GM19468 (cell line): Measurements from ENCODE around the gene CFAP97D1.

Experiments
- ATAC-seq: cut with Tn5 transposase; IDR thresholded peaks from one replicate; pipeline ENCODE4 v1.9.1; 2021; ENCODE audit warnings: mild to moderate bottlenecking, moderate library complexity, moderate number of reproducible peaks; ENCODE audit not compliant: unreplicated experiment; ENCODE audit errors: extremely low read depth

Gene CFAP97D1

DNA sequence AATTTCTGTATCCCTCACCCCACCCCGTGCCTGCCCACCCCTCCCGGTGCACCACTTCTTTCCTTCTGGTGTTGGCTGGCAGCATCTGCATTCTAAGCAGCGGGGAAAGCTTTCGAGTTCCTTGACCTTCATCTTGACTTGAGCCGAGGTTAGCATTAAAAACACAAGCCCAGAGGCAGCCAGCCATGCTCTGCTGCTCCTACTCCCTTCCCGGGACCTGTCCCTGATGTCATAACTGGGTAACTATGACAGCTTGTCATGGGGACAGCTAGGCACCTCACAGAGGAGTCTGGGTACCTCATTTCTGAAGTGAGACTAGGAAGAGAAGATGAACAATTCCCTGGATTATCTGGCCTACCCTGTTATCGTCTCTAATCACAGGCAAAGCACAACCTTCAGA lies at the start of gene CFAP97D1:
Gene CFAP97D1 (plus strand): TSS at position 301 of the 400 bp plus-strand sequence. CDS start 28 bp downstream, at position 329.
- no peak for ATAC-seq

DNA sequence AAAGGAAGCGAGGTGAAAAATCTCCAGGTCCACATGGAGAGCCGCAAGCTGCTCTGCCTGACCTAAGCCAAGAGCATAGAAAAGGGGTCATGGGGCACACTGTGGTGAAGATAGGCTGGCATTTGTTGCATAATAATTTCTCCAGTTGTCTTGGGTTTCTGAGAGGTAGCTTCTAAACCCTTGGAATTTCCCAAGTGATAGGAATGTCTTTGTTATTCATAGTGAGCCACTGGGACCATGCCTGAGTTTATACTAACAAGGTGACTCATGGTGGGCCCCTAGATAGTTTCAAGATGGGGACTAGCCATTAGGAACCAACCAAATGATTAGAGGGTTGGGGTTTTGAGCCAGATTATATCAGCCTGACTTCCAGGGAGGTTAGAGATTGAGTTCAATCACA lies 47.3 kb upstream of the CFAP97D1 start:
- ATAC-seq, result no peak

- ATAC-seq, result no peak
Observed at GRCh38 chr17:43733956-43734355, 46.3 kb upstream of the CFAP97D1 start.

DNA sequence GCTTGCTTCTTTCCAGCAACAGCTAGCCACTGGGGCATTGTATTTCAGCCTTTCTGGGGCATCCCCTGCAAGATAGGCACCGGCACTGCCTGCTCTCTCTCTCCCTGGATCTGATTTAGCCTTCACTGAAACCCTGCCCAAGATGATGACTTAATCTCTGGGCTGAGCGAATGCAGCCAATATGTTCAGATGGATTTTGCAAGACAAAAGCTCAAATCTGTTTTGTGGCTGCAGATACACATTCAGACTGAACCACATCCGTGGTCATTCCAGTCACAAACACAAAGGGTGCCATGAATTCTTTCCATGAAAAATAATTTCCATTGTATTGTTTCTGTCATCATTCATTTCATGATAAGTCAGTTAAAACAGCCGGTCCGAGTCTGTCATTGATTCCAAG lies 45.9 kb upstream of the CFAP97D1 start:
- no peak for ATAC-seq

DNA sequence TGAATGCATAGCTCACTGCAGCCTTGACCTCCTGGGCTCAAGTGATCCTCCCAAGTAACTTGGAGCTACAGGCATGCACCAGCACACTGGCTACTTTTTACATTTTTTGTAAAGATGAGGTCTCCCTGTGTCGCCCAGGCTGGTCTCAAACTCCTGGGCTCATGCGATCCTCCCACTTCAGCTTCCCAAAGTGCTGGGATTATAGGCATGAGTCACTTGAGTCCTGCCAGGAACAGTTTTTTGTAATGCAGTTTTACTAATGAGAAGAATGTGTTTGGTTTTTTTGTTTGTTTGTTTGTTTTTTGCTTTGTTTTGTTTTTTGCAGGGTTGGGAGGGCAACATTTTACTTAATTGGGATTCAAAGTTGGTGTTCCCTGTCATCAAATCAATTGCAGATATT lies 43.8 kb upstream of the CFAP97D1 start:
- ATAC-seq, result no peak

DNA sequence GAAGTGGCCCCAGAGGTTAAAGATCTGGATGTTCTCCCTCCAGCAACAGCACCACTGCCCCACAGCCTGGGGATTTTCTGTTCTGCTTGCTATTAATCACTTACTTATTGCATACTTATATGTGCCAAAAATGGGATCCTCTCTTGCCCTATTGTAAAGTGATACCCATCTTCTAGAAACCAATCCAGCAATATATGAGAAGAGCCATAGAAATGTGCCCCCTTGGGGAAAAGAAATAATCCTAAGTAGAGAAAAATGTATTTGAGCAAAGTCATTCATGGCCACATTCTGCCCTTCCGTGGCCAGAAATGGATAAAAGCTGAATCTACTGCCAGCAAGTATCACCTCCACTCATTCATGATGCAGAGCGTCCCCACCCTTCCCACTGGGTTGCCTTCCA lies 42.5 kb upstream of the CFAP97D1 start:
- ATAC-seq, result no peak

DNA sequence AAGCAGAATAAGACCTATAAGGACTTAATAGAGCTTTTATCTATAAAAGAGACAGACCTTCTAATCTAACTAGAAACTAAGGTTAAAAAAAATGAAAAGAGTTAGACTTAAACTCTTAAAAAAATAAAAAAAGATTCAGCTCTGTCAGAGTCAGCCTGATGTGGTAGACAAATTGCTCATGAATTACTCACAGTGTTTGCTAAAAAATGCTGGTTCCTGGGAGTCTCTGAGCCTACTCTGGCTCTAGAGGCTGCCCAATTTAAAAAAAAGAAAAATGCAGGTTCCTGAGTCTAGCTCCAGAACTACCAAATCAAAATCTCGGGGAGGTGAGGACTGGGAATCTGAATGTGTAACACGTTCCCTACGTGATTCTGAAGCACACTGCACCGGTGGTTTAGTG lies 39.7 kb upstream of the CFAP97D1 start:
- no peak for ATAC-seq

GRCh38 chr17:43741636-43742035 lies 38.6 kb upstream of the CFAP97D1 start:
- no peak for ATAC-seq

DNA sequence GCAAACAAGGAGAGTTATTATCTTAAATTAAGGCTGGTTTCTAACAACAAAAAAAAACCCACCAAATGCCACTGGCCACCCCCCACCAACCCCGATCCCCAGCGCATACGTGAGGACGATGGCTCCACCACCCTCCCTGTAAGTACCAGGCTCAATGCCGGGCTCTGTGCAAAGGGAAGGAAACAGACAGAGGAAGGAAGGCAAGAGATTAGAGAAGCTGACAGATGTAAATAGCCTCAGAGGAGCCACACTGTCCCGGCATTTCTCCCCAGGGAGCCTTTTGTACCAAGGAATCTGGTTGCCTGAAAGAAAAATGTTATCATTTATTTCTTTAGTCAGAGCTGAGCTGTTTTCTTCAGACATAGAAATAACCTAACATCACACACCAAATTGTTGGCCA lies 34.7 kb upstream of the CFAP97D1 start:
- no peak for ATAC-seq

- no peak for ATAC-seq
Observed at GRCh38 chr17:43750153-43750552, 30.1 kb upstream of the CFAP97D1 start.

DNA sequence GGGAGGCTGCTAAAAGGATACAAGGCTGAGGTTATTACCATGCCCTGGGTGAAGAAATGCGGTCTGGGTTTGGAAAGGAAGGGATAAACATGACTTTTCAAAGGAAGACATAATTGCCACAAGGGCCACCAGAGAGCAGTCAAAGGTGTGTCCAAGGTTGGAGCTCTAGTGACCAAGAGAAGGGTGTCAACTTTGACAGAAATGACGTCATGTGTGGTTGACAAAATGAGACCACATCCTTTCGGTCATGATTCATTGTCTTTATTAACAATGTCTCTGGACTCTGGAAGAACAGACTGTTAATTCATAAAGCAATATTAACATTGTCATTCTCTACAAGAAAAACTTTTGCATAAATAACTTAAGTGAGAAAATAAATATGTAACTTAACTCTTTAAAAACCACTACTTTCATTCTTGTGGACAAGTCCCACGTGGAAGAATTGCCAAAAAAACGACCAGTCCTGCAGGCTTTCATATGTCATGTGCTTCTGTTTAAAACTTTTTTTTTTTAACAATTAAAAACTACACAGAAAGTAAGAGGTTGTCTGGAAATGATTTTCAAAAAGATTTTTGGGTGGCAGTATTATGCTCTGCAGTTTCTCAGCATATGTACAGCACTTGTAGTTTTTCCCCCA lies 26.6 kb upstream of the CFAP97D1 start:
- no peak for ATAC-seq

GRCh38 chr17:43754947-43755346 lies 25.3 kb upstream of the CFAP97D1 start:
- no peak for ATAC-seq

DNA sequence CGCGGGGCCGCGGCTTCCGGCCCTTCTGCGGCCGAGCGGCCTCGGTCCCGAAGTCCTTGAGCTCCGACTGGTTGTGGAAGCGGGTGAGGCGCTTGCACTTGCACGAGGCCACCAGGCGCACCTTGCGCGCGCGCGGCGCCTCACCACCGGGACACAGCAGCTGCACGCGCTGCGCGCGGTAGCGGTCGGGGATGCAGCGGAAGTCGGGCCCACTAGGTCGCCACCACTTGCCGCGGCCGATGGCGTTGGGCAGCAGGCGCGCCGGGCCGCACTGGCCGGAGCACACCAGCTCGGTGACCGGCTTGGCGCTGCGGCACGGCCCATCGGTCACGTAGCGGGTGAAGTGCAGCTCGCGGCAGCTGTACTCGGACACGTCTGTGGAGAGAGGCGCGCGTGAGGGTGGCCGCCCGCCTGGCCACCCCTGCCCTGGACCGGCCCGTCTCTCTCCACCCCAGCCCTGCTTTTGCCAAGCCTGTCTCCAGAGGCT lies 24.8 kb upstream of the CFAP97D1 start:
- ATAC-seq, result no peak

GRCh38 chr17:43756201-43756600 lies 24.0 kb upstream of the CFAP97D1 start:
- no peak for ATAC-seq

DNA sequence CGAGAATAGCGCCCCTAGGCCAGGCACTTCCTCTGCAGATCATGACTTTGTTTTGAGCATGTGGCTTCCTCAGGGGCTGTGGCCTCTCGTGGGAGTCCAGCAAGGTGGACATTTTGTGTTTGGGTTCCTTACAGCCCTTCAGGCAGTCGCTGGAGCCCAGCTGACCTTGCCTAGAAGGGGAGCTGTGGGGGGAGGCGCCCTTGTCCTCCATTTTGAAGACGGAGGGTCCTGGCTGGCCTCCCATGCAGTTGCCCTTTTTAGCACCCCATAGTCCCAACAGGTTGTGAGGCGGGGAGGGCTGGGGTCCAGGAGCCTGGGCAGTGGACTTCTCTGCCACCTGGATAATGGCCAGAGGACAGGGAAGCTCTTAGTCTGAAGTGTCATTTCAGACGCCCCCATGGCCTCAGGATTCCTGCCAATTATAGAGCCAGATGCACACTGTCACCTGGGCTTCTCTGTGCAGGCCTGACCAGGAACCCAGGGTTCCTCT lies 23.0 kb upstream of the CFAP97D1 start:
- no peak for ATAC-seq

GRCh38 chr17:43758086-43758485 lies 22.1 kb upstream of the CFAP97D1 start:
- no peak for ATAC-seq

- no peak for ATAC-seq
Observed at GRCh38 chr17:43758497-43759174, 21.6 kb upstream of the CFAP97D1 start, which contains the start of gene SOST. SOST (minus strand) TSS chr17:43758791; CDS start chr17:43758741, 50 bp downstream.

DNA sequence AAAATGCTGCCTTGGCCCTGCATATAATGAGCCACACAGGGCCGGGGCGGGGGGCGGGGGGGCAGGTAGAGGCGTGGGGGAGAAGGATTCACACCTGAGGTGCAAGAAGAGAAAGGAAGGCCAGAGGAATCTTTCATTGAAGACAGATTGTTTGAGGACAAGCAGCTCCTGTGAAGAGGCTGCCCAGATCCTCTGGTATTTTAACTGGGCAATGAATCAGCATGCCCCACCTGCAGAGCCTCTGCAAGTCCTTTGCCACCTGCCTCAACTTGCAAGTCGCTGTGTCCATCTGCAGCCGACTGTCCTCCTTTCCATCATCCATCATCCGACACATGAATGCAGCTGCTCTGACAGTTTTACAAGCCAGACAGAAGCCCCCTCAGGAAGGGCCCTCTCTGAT lies 20.4 kb upstream of the CFAP97D1 start:
- ATAC-seq, result no peak

- no peak for ATAC-seq
Observed at GRCh38 chr17:43760254-43760852, 19.9 kb upstream of the CFAP97D1 start.

- ATAC-seq, result no peak
Observed at GRCh38 chr17:43766413-43767052, 13.7 kb upstream of the CFAP97D1 start.
